Measurements from ENCODE around the gene CHM.
A peak's percentile ranks its signal among the peaks of the same experiment; 100 is the strongest.
"Not testable (repeated sequence)": the region's sequence is repeated elsewhere in the genome, so short reads cannot be mapped to it uniquely, and the experiment has no call there.

CHM gene

DNA sequence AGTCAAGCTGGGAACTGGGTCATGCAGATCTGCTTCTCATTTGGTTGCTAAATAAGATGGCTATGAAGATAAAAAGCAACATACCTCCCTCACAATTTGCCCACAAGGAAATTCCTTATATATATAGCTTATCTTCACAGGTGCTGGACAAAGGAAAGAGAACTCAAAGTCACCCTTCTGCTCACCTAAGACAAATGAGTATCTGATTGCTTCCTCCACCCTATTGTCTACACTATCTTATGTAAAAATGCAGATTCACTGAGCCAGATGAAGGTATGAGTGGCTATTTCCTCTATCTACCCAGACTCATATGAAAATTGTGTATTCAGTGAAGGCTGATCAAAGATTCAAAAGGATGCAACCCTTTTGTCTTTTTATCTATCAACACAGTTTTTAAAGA is 50.8 kb downstream of the CHM start:
- DNase-seq = no peak

DNA sequence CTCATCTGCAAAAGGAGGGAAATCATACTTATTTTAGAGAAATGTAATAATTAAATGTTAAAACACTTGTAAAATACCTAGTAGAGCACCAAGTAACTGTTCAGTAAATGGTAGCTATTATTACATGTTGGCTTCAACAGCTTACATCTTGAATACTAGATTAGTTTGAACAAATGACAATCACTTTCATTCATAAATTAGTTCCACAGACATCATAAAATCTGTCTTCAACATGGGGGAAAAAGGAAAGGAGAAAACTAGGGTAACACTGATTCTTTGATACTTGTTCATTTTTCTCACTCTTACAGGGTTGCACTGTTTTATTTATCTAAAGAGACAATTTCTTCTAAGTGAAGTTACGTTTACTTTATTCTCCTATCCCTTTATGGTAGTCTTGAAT is 51.7 kb downstream of the CHM start:
- no peak for DNase-seq

GRCh38 chrX:85994797-85995196 is 52.6 kb downstream of the CHM start:
- no peak for DNase-seq

DNA sequence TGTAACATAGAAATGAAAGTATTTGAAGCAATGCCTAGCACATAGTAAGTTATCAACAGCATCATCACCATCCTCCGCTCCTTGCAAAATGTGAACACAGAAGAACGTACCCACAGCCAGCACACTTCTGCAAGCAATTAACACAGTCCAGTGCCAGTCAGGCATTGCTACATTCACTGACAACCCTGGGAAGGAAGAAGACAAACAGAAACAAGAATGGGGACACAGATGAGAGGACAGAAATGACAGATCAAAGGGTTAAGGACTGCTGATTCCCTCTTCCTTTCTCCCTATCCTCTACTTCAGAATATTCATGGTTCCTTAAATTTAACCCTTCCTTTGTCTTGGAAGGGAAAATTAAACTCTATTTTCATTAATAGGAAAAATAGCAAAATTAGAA is 53.1 kb downstream of the CHM start:
- DNase-seq = no peak

DNA sequence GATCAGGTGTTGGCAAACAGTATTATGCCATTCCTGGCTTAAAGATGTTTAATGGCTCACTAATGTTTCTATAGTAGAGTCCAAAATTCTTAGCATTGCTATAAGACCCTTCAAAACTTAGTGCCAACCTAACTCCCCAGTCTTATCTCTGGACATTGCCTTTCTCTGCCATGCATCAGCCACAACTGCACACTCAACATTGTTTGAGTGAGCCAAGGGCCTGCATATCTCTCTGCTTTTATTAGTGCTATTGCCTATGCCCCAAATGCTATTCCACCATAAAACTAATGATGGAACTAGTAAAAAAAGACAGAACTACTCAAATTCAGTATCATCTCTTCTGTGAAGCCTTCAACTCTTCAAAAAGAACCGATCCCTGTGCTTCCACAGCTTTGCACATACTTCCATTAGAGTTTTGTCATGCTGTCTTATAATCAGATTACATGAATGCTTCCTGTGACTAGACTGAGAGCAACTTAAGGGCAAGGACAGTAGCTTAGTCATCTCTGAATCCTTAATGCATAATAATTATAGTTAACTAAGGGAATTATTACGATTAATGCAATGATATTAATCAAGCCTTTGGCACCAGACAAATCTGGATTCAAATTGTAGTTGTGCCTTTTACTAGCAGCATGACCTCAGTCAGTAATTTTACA is 53.7 kb downstream of the CHM start:
- no peak for DNase-seq

GRCh38 chrX:85992811-85993229 is 54.5 kb downstream of the CHM start:
- no peak for DNase-seq

GRCh38 chrX:85988353-85988752 is 59.0 kb downstream of the CHM start:
- DNase-seq = no peak

GRCh38 chrX:85980286-85980685 is 67.1 kb downstream of the CHM start:
- no peak for DNase-seq

DNA sequence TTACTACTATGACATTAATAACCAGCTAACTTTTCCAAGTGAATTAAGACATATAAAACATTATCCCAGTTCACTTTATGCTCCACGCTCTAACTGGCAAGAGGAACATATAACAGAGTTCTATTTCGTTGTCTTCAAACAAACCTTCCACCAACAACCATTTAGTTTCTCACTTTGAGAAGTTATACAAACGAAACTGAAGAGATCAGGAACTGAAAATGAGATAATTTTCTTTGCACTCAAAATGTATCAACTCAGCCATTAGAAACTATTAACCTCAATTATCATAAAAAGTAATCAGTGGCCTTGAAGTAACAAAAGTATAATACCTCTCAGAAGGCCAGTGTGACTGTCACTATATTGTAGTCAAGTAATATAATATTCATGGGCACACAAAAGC is 70.1 kb downstream of the CHM start:
- no peak for DNase-seq

GRCh38 chrX:85972351-85972750 is 75.0 kb downstream of the CHM start:
- DNase-seq = not testable (repeated sequence)

- no peak for DNase-seq
These were observed 82.6 kb downstream of the CHM start for GRCh38 chrX:85964744-85965143.

DNA sequence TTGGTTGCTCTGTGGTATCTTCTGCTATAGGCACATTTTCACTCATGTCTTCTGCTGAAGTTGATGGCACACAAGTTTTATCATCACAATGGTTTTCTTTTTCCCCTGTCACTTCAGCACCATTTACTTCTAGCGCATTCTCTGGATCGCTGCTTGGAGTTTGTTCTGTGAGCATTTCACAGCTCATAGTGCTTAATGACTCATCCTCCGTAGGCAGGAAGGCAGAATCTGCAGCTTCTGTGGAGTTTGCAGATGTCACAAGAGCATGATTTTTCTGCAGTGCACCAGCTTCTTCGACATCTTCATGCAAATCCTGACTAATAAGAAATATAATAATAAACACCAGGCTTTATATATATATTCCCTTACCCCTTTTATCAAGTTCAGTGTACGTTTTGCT is 83.6 kb downstream of the CHM start:
- DNase-seq = peak; percentile 60

GRCh38 chrX:85955510-85955909 is 91.8 kb downstream of the CHM start:
- no peak for DNase-seq

- not testable (repeated sequence) for DNase-seq
These were observed 102.6 kb downstream of the CHM start for GRCh38 chrX:85944751-85945150.

- DNase-seq = no peak
These were observed 106.1 kb downstream of the CHM start for GRCh38 chrX:85941275-85941674.

GRCh38 chrX:85939942-85940341 is 107.4 kb downstream of the CHM start:
- not testable (repeated sequence) for DNase-seq

GRCh38 chrX:85934399-85934798 is 113.0 kb downstream of the CHM start:
- not testable (repeated sequence) for DNase-seq

- no peak for DNase-seq
These were observed 117.3 kb downstream of the CHM start for GRCh38 chrX:85930099-85930498.

GRCh38 chrX:85928606-85929005 is 118.8 kb downstream of the CHM start:
- no peak for DNase-seq

- no peak for DNase-seq
These were observed 119.6 kb downstream of the CHM start for GRCh38 chrX:85927740-85928139.

DNA sequence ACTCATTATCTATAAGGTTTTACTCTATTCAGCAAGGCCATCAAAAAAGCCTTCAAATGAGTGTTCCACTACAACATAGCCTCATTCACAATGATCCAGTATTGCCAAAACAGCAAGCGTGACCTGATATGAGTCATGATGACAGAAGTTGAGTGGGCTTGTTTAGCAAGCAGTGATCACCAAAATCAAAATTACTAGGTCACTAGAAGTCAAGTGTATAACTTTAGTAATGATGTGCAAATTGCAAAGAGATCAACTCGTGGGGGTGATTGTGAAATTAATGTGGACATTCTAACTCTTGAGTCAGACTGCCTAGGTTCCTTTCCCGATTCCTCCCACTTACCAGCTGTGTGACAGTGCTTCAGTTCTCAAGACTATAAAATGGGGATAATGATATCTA is 124.5 kb downstream of the CHM start:
- DNase-seq = peak; percentile 5

GRCh38 chrX:85916656-85917280 is 130.6 kb downstream of the CHM start:
- peak; percentile 63 for DNase-seq

GRCh38 chrX:85914431-85914830 is 132.9 kb downstream of the CHM start:
- no peak for DNase-seq

DNA sequence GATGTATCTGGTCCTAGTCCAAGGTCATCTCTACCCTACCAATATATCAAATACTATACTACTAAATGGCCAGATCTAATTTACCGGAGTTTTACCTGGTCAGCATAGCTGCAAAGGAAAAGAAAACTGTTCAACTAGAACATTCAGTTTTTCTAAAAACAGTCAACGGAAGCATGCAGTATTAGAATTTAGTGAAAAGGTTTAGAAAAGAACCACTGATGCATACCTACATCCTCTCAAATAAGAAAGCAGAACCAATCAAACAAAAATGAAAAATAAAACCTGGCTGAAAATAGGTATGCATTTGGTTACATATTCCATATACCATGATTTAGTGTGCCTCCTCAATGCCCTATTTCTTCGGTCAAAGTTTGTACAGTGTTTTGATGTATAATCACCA is 140.0 kb downstream of the CHM start:
- no peak for DNase-seq

DNA sequence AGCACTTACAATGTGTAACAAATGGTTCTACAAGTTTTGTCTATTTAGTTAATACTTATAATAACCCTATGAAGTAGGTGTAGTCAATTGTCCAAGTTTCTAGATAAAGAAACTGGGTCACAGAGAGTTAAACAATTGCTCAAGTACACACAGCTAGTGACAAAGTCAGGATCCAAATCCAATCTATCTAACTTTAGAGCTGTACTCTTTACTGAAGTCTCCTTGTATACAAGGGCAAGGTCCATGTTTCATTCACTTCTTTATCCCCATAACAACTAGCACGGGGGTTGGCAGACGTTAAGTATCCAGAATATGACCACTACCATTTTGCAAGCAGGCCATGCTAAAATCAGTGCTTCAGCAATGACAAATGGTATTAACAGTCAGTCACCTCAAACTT is 141.0 kb downstream of the CHM start:
- no peak for DNase-seq

Measured in fibroblast of skin of scalp (primary cell).